GM21381 (cell line): Measurements from ENCODE around the gene MRPS21.
"Not testable (repeated sequence)": the region's sequence is repeated elsewhere in the genome, so short reads cannot be mapped to it uniquely, and the experiment has no call there.

Experiments used
- ATAC-seq: cut with Tn5 transposase; IDR thresholded peaks from one replicate; pipeline ENCODE4 v1.9.1; 2021; ENCODE audit warnings: mild to moderate bottlenecking, moderate library complexity; ENCODE audit not compliant: unreplicated experiment

Gene MRPS21

GRCh38 chr1:150281221-150281757 lies 12.4 kb upstream of the MRPS21 start:
- ATAC-seq = no peak

- peak; percentile 68 for ATAC-seq
Observed at GRCh38 chr1:150281758-150282557, 11.7 kb upstream of the MRPS21 start, which contains the start of gene CIART. TSS of gene CIART (plus strand) at chr1:150282554. CDS start at chr1:150283268, 714 bp downstream.

GRCh38 chr1:150282558-150282958 lies 11.1 kb upstream of the MRPS21 start:
- ATAC-seq = no peak

- no peak for ATAC-seq
Observed at GRCh38 chr1:150283260-150283659, 10.4 kb upstream of the MRPS21 start.

- ATAC-seq = no peak
Observed at GRCh38 chr1:150288382-150288781, 5.3 kb upstream of the MRPS21 start.

GRCh38 chr1:150288822-150289221 lies 4.8 kb upstream of the MRPS21 start:
- ATAC-seq = no peak

- ATAC-seq = no peak
Observed at GRCh38 chr1:150295476-150295875, 1.8 kb downstream of the MRPS21 start.

- ATAC-seq = no peak
Observed at GRCh38 chr1:150299716-150300115, 6.1 kb downstream of the MRPS21 start.

- ATAC-seq = no peak
Observed at GRCh38 chr1:150302338-150302737, 8.7 kb downstream of the MRPS21 start.

- ATAC-seq = no peak
Observed at GRCh38 chr1:150302902-150303301, 9.2 kb downstream of the MRPS21 start.

GRCh38 chr1:150308585-150308984 lies 14.9 kb downstream of the MRPS21 start:
- not testable (repeated sequence) for ATAC-seq

GRCh38 chr1:150309758-150310508 lies 16.3 kb downstream of the MRPS21 start:
- ATAC-seq = no peak

GRCh38 chr1:150311762-150312161 lies 18.1 kb downstream of the MRPS21 start:
- no peak for ATAC-seq

GRCh38 chr1:150314691-150315090 lies 21.0 kb downstream of the MRPS21 start:
- not testable (repeated sequence) for ATAC-seq

- no peak for ATAC-seq
Observed at GRCh38 chr1:150320667-150320978, 27.0 kb downstream of the MRPS21 start.

GRCh38 chr1:150321826-150322166 lies 28.1 kb downstream of the MRPS21 start:
- ATAC-seq = no peak

- no peak for ATAC-seq
Observed at GRCh38 chr1:150322310-150322709, 28.6 kb downstream of the MRPS21 start.

GRCh38 chr1:150332651-150333290 lies 39.1 kb downstream of the MRPS21 start:
- ATAC-seq = no peak

GRCh38 chr1:150346316-150346715 lies 52.7 kb downstream of the MRPS21 start:
- ATAC-seq = no peak

GRCh38 chr1:150352866-150353265 lies 59.2 kb downstream of the MRPS21 start:
- no peak for ATAC-seq
